22Rv1 (cell line): ENCODE data around the gene PACSIN3.

Source experiments
- CTCF ChIP-seq: fragments of 450-650 bp; IDR thresholded peaks from 2 replicates; pipeline ENCODE4 v1.5.1; 2017; ENCODE audit warnings: mild to moderate bottlenecking
- ZFX ChIP-seq: fragments of 450-650 bp; IDR thresholded peaks from 2 replicates; pipeline ENCODE4 v1.6.1; 2017; ENCODE audit warnings: antibody characterized with exemption, borderline replicate concordance

- TF ChIP-seq CTCF: no peak
- no peak for TF ChIP-seq ZFX
These were observed 31.3 kb downstream of the PACSIN3 start for GRCh38 chr11:47154616-47155570.
